ENCODE measurements around the gene COL10A1.

COL10A1 gene

DNA sequence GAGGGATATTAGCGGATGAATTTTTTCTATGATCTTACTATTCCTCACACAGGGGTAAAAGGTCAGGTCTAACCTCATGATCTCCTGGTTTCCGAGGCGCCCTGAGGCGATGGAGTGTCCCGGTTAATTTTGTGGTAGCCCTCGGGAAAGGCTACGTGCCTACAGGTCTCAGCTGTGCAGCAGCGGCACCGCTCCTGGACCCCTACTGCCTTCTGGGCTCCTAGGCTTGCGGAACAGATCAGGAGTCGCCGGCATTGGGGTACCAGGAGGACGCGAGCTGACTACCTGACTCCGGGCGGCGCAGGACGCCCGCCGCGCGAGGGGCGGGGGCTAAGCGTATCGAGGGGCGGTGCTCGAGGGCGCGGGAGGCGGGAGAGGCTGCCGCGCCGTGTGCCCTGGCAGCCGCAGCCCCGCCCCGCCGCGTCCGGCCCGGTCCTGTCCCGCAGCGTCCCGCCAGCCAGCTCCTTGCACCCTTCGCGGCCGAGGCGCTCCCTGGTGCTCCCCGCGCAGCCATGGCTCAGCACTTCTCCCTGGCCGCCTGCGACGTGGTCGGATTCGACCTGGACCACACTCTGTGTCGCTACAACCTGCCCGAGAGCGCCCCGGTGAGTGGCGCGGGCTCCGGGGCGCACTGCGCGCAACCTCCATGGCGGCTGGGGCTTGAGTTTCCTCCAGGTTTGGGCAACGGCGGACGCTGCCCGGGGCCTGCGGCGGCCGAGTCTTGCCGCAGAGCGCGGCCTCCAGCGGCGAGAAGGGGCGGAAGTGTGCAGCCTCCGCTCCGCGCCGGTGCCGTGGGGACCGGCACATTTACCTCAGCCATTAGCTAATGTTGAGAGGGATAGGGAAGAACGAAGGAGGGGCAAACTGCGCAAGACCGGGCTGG lies 25.3 kb downstream of the COL10A1 start, which contains the start of gene NT5DC1 (continued):
- TF ChIP-seq ZNF155 (tag by site-specific recombination; IDR thresholded peaks at IDR 0.05) (no peak), KLF17 (tag by site-specific recombination; IDR thresholded peaks at IDR 0.05) (peak; percentile 60; the same call in 1 of the 2 replicates), ZNF214 (tag by site-specific recombination; IDR thresholded peaks at IDR 0.05; ENCODE audit: borderline replicate concordance) (no peak), ZNF777 (tag by site-specific recombination; IDR thresholded peaks at IDR 0.05; ENCODE audit: borderline replicate concordance) (no peak), MEIS1 (CRISPR knock-in tag; IDR thresholded peaks at IDR 0.05; ENCODE audit: borderline replicate concordance) (no peak), ZBTB7A (tag by site-specific recombination; IDR thresholded peaks at IDR 0.05; ENCODE audit: low read depth) (no peak), ZNF561 (tag by site-specific recombination; IDR thresholded peaks at IDR 0.05; ENCODE audit: borderline replicate concordance) (peak; percentile 95), ZNF175 (tag by site-specific recombination; IDR thresholded peaks at IDR 0.05) (no peak), ZNF768 (tag by site-specific recombination; IDR thresholded peaks at IDR 0.05) (no peak), ZNF280D (tag by site-specific recombination; IDR thresholded peaks at IDR 0.05) (no peak), ZNF514 (tag by site-specific recombination; IDR thresholded peaks at IDR 0.05) (no peak), ZNF132 (tag by site-specific recombination; IDR thresholded peaks at IDR 0.05; ENCODE audit: borderline replicate concordance) (no peak), SCRT1 (tag by site-specific recombination; IDR thresholded peaks at IDR 0.05; ENCODE audit: borderline replicate concordance) (no peak), ZNF292 (tag by site-specific recombination; IDR thresholded peaks at IDR 0.05; ENCODE audit: borderline replicate concordance, low read depth) (no peak), ZNF146 (tag by site-specific recombination; IDR thresholded peaks at IDR 0.05) (peak; percentile 51; the same call in 1 of the 2 replicates), ZNF530 (tag by site-specific recombination; IDR thresholded peaks at IDR 0.05; ENCODE audit: low read depth) (no peak), HIC1 (tag by site-specific recombination; IDR thresholded peaks at IDR 0.05) (peak; percentile 60; the same call in 1 of the 2 replicates)
- TF ChIP-seq, protein P1, sequence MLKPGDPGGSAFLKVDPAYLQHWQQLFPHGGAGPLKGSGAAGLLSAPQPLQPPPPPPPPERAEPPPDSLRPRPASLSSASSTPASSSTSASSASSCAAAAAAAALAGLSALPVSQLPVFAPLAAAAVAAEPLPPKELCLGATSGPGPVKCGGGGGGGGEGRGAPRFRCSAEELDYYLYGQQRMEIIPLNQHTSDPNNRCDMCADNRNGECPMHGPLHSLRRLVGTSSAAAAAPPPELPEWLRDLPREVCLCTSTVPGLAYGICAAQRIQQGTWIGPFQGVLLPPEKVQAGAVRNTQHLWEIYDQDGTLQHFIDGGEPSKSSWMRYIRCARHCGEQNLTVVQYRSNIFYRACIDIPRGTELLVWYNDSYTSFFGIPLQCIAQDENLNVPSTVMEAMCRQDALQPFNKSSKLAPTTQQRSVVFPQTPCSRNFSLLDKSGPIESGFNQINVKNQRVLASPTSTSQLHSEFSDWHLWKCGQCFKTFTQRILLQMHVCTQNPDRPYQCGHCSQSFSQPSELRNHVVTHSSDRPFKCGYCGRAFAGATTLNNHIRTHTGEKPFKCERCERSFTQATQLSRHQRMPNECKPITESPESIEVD (tag by site-specific recombination; IDR thresholded peaks at IDR 0.05) = no peak
- TF ChIP-seq, protein P2, sequence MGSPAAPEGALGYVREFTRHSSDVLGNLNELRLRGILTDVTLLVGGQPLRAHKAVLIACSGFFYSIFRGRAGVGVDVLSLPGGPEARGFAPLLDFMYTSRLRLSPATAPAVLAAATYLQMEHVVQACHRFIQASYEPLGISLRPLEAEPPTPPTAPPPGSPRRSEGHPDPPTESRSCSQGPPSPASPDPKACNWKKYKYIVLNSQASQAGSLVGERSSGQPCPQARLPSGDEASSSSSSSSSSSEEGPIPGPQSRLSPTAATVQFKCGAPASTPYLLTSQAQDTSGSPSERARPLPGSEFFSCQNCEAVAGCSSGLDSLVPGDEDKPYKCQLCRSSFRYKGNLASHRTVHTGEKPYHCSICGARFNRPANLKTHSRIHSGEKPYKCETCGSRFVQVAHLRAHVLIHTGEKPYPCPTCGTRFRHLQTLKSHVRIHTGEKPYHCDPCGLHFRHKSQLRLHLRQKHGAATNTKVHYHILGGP (tag by site-specific recombination; IDR thresholded peaks at IDR 0.05) = no peak
- TF ChIP-seq, protein P3, sequence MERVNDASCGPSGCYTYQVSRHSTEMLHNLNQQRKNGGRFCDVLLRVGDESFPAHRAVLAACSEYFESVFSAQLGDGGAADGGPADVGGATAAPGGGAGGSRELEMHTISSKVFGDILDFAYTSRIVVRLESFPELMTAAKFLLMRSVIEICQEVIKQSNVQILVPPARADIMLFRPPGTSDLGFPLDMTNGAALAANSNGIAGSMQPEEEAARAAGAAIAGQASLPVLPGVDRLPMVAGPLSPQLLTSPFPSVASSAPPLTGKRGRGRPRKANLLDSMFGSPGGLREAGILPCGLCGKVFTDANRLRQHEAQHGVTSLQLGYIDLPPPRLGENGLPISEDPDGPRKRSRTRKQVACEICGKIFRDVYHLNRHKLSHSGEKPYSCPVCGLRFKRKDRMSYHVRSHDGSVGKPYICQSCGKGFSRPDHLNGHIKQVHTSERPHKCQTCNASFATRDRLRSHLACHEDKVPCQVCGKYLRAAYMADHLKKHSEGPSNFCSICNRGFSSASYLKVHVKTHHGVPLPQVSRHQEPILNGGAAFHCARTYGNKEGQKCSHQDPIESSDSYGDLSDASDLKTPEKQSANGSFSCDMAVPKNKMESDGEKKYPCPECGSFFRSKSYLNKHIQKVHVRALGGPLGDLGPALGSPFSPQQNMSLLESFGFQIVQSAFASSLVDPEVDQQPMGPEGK (tag by site-specific recombination; IDR thresholded peaks at IDR 0.05) = peak; percentile 84
- TF ChIP-seq, protein P4, sequence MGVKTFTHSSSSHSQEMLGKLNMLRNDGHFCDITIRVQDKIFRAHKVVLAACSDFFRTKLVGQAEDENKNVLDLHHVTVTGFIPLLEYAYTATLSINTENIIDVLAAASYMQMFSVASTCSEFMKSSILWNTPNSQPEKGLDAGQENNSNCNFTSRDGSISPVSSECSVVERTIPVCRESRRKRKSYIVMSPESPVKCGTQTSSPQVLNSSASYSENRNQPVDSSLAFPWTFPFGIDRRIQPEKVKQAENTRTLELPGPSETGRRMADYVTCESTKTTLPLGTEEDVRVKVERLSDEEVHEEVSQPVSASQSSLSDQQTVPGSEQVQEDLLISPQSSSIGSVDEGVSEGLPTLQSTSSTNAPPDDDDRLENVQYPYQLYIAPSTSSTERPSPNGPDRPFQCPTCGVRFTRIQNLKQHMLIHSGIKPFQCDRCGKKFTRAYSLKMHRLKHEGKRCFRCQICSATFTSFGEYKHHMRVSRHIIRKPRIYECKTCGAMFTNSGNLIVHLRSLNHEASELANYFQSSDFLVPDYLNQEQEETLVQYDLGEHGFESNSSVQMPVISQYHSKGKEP (tag by site-specific recombination; IDR thresholded peaks at IDR 0.05) = no peak
- TF ChIP-seq, protein P5, sequence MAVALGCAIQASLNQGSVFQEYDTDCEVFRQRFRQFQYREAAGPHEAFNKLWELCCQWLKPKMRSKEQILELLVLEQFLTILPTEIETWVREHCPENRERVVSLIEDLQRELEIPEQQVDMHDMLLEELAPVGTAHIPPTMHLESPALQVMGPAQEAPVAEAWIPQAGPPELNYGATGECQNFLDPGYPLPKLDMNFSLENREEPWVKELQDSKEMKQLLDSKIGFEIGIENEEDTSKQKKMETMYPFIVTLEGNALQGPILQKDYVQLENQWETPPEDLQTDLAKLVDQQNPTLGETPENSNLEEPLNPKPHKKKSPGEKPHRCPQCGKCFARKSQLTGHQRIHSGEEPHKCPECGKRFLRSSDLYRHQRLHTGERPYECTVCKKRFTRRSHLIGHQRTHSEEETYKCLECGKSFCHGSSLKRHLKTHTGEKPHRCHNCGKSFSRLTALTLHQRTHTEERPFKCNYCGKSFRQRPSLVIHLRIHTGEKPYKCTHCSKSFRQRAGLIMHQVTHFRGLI (tag by site-specific recombination; IDR thresholded peaks at IDR 0.05) = peak; percentile 75

Data from HEK293 (cell line).